CD4-positive, alpha-beta T cell treated with Interleukin-21 for 1 hour (primary cell): ENCODE measurements around the gene FOXP1.

Experiments
- DNase-seq: peaks from one replicate; pipeline ENCODE4 v3.0.0-alpha.2; 2020

FOXP1 gene

GRCh38 chr3:71502066-71502625, 81.4 kb downstream of the FOXP1 start:
- DNase-seq: no peak

GRCh38 chr3:71500696-71501095, 82.8 kb downstream of the FOXP1 start:
- no peak for DNase-seq

GRCh38 chr3:71499227-71499876, 84.2 kb downstream of the FOXP1 start:
- DNase-seq: no peak

GRCh38 chr3:71498543-71498942, 85.0 kb downstream of the FOXP1 start:
- DNase-seq: no peak

- no peak for DNase-seq
Observed at GRCh38 chr3:71497971-71498444, 85.5 kb downstream of the FOXP1 start.

GRCh38 chr3:71497367-71497897, 86.1 kb downstream of the FOXP1 start:
- no peak for DNase-seq

- peak; percentile 49 for DNase-seq
Observed at GRCh38 chr3:71495708-71496472, 87.6 kb downstream of the FOXP1 start.

GRCh38 chr3:71494212-71494611, 89.3 kb downstream of the FOXP1 start:
- no peak for DNase-seq

GRCh38 chr3:71492974-71493771, 90.4 kb downstream of the FOXP1 start:
- DNase-seq: peak; percentile 85

GRCh38 chr3:71492566-71492965, 91.0 kb downstream of the FOXP1 start:
- peak; percentile 83 for DNase-seq

GRCh38 chr3:71491154-71491752, 92.3 kb downstream of the FOXP1 start:
- no peak for DNase-seq

GRCh38 chr3:71490692-71491091, 92.8 kb downstream of the FOXP1 start:
- DNase-seq: no peak

- DNase-seq: peak; percentile 72
Observed at GRCh38 chr3:71489315-71489761, 94.2 kb downstream of the FOXP1 start.

- no peak for DNase-seq
Observed at GRCh38 chr3:71488882-71489281, 94.6 kb downstream of the FOXP1 start.

GRCh38 chr3:71488391-71488809, 95.1 kb downstream of the FOXP1 start:
- DNase-seq: no peak

GRCh38 chr3:71487418-71487817, 96.1 kb downstream of the FOXP1 start:
- DNase-seq: no peak

GRCh38 chr3:71486831-71487230, 96.7 kb downstream of the FOXP1 start:
- DNase-seq: peak; percentile 42

GRCh38 chr3:71485896-71486295, 97.6 kb downstream of the FOXP1 start:
- no peak for DNase-seq

GRCh38 chr3:71484452-71484851, 99.1 kb downstream of the FOXP1 start:
- DNase-seq: no peak

- DNase-seq: no peak
Observed at GRCh38 chr3:71484047-71484446, 99.5 kb downstream of the FOXP1 start.

GRCh38 chr3:71482771-71483170, 100.8 kb downstream of the FOXP1 start:
- no peak for DNase-seq

- DNase-seq: peak; percentile 41
Observed at GRCh38 chr3:71478568-71478967, 105.0 kb downstream of the FOXP1 start.
